Neutrophil (primary cell): ENCODE data around the gene RHOBTB3.
"Not testable (repeated sequence)": the region's sequence is repeated elsewhere in the genome, so short reads cannot be mapped to it uniquely, and the experiment has no call there.

ENCODE experiments used
- H3K27ac ChIP-seq: fragments of 200-600 bp; sonication (generic); 2 replicates; pipeline ENCODE4 v1.5.1; 2016; ENCODE audit warnings: mild to moderate bottlenecking, moderate library complexity
- H3K27me3 ChIP-seq: fragments of 200-600 bp; sonication (generic); 2 replicates; pipeline ENCODE4 v1.6.0; 2016; ENCODE audit warnings: mild to moderate bottlenecking
- H3K36me3 ChIP-seq: fragments of 200-600 bp; sonication (generic); 2 replicates; pipeline ENCODE4 v1.5.1; 2017
- H3K4me1 ChIP-seq, 2 experiments: fragments of 200-600 bp in 1 of 2; sonication (generic) in 1 of 2; 1 replicate in 1 of 2; 2 replicates in 1 of 2; pipeline versions ENCODE4 v1.5.1 to v1.6.1; 2013 to 2016; ENCODE audit warnings: low read depth in 1 of 2, low read length in 1 of 2, mild to moderate bottlenecking in 1 of 2, moderate library complexity in 1 of 2; ENCODE audit not compliant: control insufficient read depth in 1 of 2, insufficient read depth in 1 of 2
- H3K4me3 ChIP-seq, 2 experiments: fragments of 200-600 bp in 1 of 2; sonication (generic) in 1 of 2; 1 replicate in 1 of 2; 2 replicates in 1 of 2; pipeline ENCODE4 v1.5.1; 2013 to 2016; ENCODE audit warnings: low read depth in 1 of 2, low read length in 1 of 2, mild to moderate bottlenecking in 1 of 2, moderate library complexity in 1 of 2
- H3K9me3 ChIP-seq: fragments of 200-600 bp; sonication (generic); 2 replicates; pipeline ENCODE4 v1.5.1; 2016
- TF ChIP-seq, protein P1 (sequence below): fragments of 200-600 bp; sonication (generic); IDR thresholded peaks from 2 replicates; pipeline ENCODE4 v1.5.1; 2016; ENCODE audit warnings: antibody characterized with exemption

The RHOBTB3 gene

DNA sequence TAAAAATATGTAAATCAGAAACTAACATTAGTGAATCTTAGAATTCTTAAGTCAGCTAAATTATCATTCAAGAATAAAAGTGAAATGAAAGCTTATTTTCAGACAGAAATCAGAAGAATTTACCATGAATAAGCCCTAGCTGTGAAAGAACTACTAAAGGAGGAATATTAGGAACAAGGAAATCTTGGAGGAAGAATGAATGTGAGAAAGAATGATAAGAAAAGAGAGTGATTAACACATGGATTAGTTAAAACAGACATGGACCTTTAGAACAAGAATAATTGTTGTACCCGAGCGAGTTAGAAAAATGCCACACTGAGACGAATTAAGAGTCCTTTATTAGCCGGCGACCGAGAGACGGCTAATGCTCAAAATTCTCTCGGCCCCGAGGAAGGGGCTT is 24.1 kb upstream of the RHOBTB3 start:
- TF ChIP-seq, protein P1, sequence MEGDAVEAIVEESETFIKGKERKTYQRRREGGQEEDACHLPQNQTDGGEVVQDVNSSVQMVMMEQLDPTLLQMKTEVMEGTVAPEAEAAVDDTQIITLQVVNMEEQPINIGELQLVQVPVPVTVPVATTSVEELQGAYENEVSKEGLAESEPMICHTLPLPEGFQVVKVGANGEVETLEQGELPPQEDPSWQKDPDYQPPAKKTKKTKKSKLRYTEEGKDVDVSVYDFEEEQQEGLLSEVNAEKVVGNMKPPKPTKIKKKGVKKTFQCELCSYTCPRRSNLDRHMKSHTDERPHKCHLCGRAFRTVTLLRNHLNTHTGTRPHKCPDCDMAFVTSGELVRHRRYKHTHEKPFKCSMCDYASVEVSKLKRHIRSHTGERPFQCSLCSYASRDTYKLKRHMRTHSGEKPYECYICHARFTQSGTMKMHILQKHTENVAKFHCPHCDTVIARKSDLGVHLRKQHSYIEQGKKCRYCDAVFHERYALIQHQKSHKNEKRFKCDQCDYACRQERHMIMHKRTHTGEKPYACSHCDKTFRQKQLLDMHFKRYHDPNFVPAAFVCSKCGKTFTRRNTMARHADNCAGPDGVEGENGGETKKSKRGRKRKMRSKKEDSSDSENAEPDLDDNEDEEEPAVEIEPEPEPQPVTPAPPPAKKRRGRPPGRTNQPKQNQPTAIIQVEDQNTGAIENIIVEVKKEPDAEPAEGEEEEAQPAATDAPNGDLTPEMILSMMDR, result no peak
- no peaks in the 10 kb centered on the region for H3K4me1 ChIP-seq
- H3K4me3 ChIP-seq, result no peak overlapping the region
- H3K9me3 ChIP-seq, result no peaks in the 10 kb centered on the region
- no peak overlapping the region for H3K27ac ChIP-seq
- no peaks in the 10 kb centered on the region for H3K36me3 ChIP-seq
- no peaks in the 10 kb centered on the region for H3K27me3 ChIP-seq

- H3K4me3 ChIP-seq, H3K4me1 ChIP-seq, H3K27me3 ChIP-seq, H3K36me3 ChIP-seq, H3K27ac ChIP-seq, H3K9me3 ChIP-seq: not testable (repeated sequence)
These were observed 23.5 kb upstream of the RHOBTB3 start for GRCh38 chr5:95707534-95708188.

- TF ChIP-seq, protein P1, result no peak
These were observed 22.3 kb upstream of the RHOBTB3 start for GRCh38 chr5:95708876-95709275.

GRCh38 chr5:95709967-95710650 is 21.0 kb upstream of the RHOBTB3 start:
- H3K9me3 ChIP-seq, result no peaks in the 10 kb centered on the region
- H3K27me3 ChIP-seq, result no peaks in the 10 kb centered on the region
- no peak overlapping the region for H3K27ac ChIP-seq
- TF ChIP-seq, protein P1, result no peak
- H3K4me3 ChIP-seq, result no peak overlapping the region
- no peaks in the 10 kb centered on the region for H3K36me3 ChIP-seq
- H3K4me1 ChIP-seq, result peaks cover 0 to 3% of the 10 kb centered on the region in 2 experiments

More at GRCh38 chr5:95708876-95709275, 22.3 kb upstream of the RHOBTB3 start:
- H3K4me3 ChIP-seq, result no peak overlapping the region
- no peaks in the 10 kb centered on the region for H3K9me3 ChIP-seq
- H3K36me3 ChIP-seq, result no peaks in the 10 kb centered on the region
- H3K4me1 ChIP-seq, result no peaks in the 10 kb centered on the region
- H3K27me3 ChIP-seq, result no peaks in the 10 kb centered on the region
- no peak overlapping the region for H3K27ac ChIP-seq

GRCh38 chr5:95710651-95711500 is 20.3 kb upstream of the RHOBTB3 start:
- H3K27me3 ChIP-seq, H3K27ac ChIP-seq, H3K4me1 ChIP-seq, H3K36me3 ChIP-seq, H3K9me3 ChIP-seq, H3K4me3 ChIP-seq: not testable (repeated sequence)

DNA sequence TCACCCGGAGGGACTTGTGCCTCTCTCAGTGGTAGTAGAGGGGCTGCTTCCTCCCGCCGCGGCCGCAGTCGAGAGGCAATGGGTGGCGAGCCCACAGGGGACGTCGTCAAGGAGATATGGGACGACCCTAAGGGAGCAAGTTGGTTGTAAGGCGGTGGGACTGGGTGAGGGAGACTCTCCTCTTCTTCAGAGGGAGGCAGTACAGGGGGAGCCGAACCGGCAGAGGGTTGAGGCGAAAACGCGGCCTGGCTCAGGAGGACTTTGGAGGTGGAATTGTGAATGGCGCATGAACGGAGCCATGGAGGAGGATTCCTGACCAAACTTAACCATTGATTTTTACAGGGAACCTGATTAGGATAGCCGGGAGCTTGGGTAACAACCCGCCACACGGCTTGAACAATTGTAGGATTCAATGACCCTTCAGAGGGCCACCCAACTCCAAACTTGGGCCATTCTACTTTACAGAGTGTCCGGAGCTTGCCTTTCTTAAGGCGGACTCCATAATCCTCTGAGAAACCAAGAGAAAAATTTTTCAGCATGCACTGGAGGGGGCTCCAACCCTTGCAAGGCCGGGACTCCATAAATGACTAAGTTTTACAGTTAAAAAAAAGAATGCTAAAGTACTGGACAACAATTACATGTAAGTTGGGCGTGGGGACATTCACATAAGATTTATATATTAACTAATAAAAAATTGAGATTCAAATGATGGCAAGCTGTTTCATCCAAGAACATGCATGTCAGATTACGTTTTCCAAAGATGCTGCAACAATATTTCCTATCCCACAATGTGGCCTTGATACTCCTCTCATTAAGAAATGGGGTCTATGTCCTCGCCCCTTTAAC is 19.4 kb upstream of the RHOBTB3 start:
- no peaks in the 10 kb centered on the region for H3K36me3 ChIP-seq
- peaks cover 0 to 3% of the 10 kb centered on the region in 2 experiments for H3K4me1 ChIP-seq
- no peak overlapping the region for H3K27ac ChIP-seq
- TF ChIP-seq, protein P1, result no peak
- no peak overlapping the region for H3K4me3 ChIP-seq
- H3K27me3 ChIP-seq, result no peaks in the 10 kb centered on the region
- no peaks in the 10 kb centered on the region for H3K9me3 ChIP-seq
